Measurements from ENCODE around the gene DOCK6. TPM values are rescaled to one million over a fixed set of nuclear protein-coding genes. Genes with fewer than 3 reads are reported as not detected.

The DOCK6 gene
- total RNA-seq, 2 donors from 2014 or later = 30.5 to 49.3 TPM

DNA sequence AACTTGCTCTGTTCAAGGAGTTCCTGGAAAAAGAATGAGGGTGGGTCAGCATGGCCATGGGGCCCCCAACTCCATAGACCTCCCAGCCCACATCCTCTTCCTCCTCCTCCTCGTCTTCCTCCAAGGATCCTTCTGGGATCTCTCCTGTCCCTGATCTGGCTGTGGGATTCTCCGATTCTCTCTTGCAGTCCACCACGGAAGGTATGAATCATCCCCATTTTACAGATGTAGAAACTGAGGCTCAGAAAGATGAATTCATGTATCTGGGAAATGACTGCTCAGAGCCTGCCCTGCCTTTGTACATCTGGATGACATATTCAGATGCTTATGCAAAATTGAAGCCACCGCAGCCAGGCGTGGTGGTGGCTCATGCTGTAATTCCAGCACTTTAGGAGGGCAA, 62.8 kb downstream of the DOCK6 start:
- H3K27ac ChIP-seq = peak overlapping the region; percentile 95 to 99
- TF ChIP-seq, protein P1, sequence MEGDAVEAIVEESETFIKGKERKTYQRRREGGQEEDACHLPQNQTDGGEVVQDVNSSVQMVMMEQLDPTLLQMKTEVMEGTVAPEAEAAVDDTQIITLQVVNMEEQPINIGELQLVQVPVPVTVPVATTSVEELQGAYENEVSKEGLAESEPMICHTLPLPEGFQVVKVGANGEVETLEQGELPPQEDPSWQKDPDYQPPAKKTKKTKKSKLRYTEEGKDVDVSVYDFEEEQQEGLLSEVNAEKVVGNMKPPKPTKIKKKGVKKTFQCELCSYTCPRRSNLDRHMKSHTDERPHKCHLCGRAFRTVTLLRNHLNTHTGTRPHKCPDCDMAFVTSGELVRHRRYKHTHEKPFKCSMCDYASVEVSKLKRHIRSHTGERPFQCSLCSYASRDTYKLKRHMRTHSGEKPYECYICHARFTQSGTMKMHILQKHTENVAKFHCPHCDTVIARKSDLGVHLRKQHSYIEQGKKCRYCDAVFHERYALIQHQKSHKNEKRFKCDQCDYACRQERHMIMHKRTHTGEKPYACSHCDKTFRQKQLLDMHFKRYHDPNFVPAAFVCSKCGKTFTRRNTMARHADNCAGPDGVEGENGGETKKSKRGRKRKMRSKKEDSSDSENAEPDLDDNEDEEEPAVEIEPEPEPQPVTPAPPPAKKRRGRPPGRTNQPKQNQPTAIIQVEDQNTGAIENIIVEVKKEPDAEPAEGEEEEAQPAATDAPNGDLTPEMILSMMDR (IDR thresholded peaks at IDR 0.05) = no peak
- peaks cover 30 to 51% of the 10 kb centered on the region in 2 donors for H3K4me1 ChIP-seq (ENCODE audit: control insufficient read depth in 1 of 2, low read depth in 2 of 2)
- no peaks in the 10 kb centered on the region for H3K36me3 ChIP-seq
- H3K4me3 ChIP-seq = no peak overlapping the region
- no peaks in the 10 kb centered on the region for H3K27me3 ChIP-seq (replicated peaks; ENCODE audit: insufficient read depth)
- H3K9me3 ChIP-seq = no peaks in the 10 kb centered on the region
- ATAC-seq (ENCODE audit: insufficient number of reproducible peaks, low FRiP score, low read depth) (no peak), DNase-seq (ENCODE audit: low spot score) (no peak)

DNA sequence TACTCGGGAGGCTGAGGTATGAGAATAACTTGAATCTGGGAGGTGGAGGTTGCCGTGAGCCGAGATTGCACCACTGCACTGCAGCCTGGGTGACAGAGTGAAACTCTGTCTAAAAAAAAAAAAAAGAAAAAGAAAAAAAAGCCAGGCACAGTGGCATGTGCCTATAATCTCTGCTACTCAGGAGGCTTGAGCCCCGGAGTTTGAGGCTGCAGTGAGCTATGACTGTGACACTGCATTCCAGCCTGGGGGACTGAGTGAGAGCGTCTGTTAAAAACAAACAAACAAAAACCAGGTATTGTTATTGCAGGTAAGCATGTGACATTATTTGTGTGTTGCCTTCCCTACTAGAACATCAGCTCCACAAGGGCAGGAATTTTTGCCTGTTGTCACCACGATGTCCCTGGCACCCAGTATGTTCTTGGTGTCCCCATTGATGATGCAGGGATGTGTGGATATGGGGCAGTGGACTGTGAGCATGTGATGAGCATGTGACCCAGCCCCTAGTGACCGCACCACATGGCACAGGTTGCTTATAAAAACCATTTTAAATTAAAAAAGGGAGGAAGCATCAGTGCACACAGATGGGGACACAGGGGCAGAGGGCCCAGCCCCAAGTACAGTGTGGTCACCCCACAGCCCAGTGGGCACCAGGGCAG, 63.4 kb downstream of the DOCK6 start:
- Histone ChIP-seq H3K9me3 (no peaks in the 10 kb centered on the region), H3K36me3 (peaks cover 4% of the 10 kb centered on the region), H3K27me3 (replicated peaks; ENCODE audit: insufficient read depth) (no peaks in the 10 kb centered on the region), H3K27ac (peak overlapping the region; percentile 95 to 99), H3K4me3 (no peak overlapping the region), H3K4me1 (ENCODE audit: control insufficient read depth in 1 of 2, low read depth in 2 of 2) (peaks cover 24 to 51% of the 10 kb centered on the region in 2 donors)
- no peak for DNase-seq (ENCODE audit: low spot score)
- TF ChIP-seq, protein P1 (IDR thresholded peaks at IDR 0.05) = no peak
- ATAC-seq (ENCODE audit: insufficient number of reproducible peaks, low FRiP score, low read depth) = no peak

DNA sequence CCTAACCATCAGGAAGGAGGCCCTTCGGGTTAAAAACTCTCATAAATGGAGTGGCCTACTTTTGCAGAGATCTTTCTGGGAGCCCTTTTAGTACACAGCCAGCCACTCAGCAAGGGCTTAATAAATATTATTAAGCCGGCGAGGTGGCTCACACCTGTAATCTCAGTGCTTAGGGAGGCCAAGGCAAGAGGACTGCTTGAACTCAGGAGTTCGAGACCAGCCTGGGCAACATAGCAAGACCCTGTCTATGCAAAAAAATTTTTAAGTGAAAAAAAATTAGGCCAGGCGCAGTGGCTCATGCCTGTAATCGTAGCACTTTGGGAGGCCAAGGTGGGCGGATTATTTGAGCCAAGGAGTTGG, 64.2 kb downstream of the DOCK6 start:
- no peak for DNase-seq (ENCODE audit: low spot score)
- H3K27ac ChIP-seq = peak overlapping the region; percentile 95 to 99
- no peaks in the 10 kb centered on the region for H3K27me3 ChIP-seq (replicated peaks; ENCODE audit: insufficient read depth)
- peaks cover 11% of the 10 kb centered on the region for H3K36me3 ChIP-seq
- ATAC-seq (ENCODE audit: insufficient number of reproducible peaks, low FRiP score, low read depth) = no peak
- no peaks in the 10 kb centered on the region for H3K9me3 ChIP-seq
- peaks cover 30 to 53% of the 10 kb centered on the region in 2 donors for H3K4me1 ChIP-seq (ENCODE audit: control insufficient read depth in 1 of 2, low read depth in 2 of 2)
- TF ChIP-seq, protein P1 (IDR thresholded peaks at IDR 0.05) = no peak
- peak overlapping the region; percentile 99 for H3K4me3 ChIP-seq

DNA sequence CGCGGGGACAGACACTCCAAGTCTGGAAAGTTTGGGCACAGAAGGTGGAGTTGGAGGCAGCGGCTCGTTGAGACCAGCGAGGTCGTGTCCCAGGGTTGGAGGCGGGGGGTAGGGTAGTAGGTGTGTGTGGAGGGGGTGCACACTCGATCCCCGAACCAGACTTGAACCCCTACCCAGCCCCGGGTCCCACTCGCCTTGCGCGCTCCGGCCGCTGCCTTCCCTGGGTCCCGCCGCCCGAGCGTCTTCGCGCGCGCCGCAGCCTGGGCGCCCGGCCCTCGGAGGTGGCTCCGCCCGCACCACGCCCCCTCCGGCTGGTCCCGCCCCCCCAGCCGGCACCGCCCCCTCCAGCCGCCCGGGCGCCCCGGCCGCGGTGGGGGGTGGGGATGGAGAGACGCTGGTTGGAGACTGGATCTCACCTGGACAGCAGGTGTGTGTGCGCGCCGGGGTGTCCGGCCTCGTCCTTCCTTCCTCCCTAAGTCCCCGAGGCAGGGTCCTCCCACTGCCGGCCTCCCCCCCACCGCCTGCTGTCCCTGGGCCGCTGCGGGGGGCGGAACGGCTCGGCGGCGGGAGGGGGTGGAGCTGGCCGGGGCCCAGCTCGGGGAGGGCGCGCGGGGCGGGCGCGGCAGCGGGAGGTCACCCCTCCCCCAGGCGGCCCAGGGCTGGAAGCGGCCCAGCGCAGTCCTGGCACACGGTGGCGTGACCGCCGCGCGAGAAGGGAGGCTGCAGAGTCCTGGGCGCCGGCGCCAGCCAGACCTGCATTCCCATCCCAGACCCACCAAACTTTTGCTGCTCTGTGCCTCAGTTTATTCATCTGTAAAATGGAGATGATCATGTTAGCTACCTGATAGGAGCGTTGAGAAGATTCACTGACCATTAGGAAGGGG, 64.8 kb downstream of the DOCK6 start, which contains the start of gene KANK2:
Gene KANK2, minus strand, starts transcription at position 255 of the 884 bp plus-strand sequence. CDS start 3,034 bp downstream, outside the sequence.
- DNase-seq (ENCODE audit: low spot score) = no peak
- peak; percentile 87 for ATAC-seq (ENCODE audit: insufficient number of reproducible peaks, low FRiP score, low read depth)
- TF ChIP-seq, protein P1 (IDR thresholded peaks at IDR 0.05) = no peak
- Histone ChIP-seq H3K36me3 (peaks cover 17% of the 10 kb centered on the region), H3K27ac (peak within 1 kb of the TSS; percentile 95 to 99), H3K9me3 (no peaks in the 10 kb centered on the region), H3K27me3 (replicated peaks; ENCODE audit: insufficient read depth) (no peaks in the 10 kb centered on the region), H3K4me1 (ENCODE audit: control insufficient read depth in 1 of 2, low read depth in 2 of 2) (peaks cover 29 to 53% of the 10 kb centered on the region in 2 donors), H3K4me3 (peak within 1 kb of the TSS; percentile 99)

All from thoracic aorta (tissue), 2 donors.